ENCODE results near the gene NRAP. TPM values are rescaled to one million over a fixed set of nuclear protein-coding genes. Genes with fewer than 3 reads are reported as not detected.

The NRAP gene
- total and polyA plus RNA-seq, 7 donors: 41.4 to 2,239 (median 1,429) TPM

DNA sequence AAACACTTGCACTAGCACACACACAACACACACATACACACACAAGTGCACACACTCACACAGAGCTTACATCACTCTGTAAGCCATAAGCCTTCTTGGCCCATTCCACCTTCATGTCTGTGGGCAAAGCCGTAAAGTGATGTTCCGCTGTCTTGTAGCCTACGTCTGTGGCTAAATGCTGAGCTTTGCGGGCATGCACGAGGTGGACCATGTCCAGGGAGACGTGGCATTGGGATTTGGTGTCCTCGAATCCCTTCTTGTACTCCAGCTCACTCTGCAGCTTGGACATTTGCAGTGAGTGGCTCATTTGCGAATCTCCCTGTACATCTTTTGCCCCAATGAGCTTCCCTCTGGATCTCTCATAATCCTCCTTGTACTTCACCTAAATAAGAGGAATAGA, 42.0 kb downstream of the NRAP start:
- Histone ChIP-seq H3K36me3 (ENCODE audit: insufficient read depth in 1 of 2, low read depth in 1 of 2) (peaks cover 0 to 94% of the 10 kb centered on the region in 2 donors), H3K4me1 (peaks cover 62% of the 10 kb centered on the region), H3K9me3 (no peaks in the 10 kb centered on the region), H3K4me3 (no peak overlapping the region), H3K27me3 (ENCODE audit: insufficient read depth in 3 of 3, low read length in 2 of 3) (no peaks in the 10 kb centered on the region), H3K27ac (peak overlapping the region; percentile 81)
- intact Hi-C loops (cut with DNase I): no loop called here
- ATAC-seq (peak; percentile 12 to 63 (median 38)), DNase-seq (peak in 1 of 2 donors; percentile 76)
- 24 to 44% (median 30%) methylated on average over 8 of the region's 8 CpGs for WGBS, 3 donors
- TF ChIP-seq, protein P1, sequence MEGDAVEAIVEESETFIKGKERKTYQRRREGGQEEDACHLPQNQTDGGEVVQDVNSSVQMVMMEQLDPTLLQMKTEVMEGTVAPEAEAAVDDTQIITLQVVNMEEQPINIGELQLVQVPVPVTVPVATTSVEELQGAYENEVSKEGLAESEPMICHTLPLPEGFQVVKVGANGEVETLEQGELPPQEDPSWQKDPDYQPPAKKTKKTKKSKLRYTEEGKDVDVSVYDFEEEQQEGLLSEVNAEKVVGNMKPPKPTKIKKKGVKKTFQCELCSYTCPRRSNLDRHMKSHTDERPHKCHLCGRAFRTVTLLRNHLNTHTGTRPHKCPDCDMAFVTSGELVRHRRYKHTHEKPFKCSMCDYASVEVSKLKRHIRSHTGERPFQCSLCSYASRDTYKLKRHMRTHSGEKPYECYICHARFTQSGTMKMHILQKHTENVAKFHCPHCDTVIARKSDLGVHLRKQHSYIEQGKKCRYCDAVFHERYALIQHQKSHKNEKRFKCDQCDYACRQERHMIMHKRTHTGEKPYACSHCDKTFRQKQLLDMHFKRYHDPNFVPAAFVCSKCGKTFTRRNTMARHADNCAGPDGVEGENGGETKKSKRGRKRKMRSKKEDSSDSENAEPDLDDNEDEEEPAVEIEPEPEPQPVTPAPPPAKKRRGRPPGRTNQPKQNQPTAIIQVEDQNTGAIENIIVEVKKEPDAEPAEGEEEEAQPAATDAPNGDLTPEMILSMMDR (IDR thresholded peaks at IDR 0.05): no peak

DNA sequence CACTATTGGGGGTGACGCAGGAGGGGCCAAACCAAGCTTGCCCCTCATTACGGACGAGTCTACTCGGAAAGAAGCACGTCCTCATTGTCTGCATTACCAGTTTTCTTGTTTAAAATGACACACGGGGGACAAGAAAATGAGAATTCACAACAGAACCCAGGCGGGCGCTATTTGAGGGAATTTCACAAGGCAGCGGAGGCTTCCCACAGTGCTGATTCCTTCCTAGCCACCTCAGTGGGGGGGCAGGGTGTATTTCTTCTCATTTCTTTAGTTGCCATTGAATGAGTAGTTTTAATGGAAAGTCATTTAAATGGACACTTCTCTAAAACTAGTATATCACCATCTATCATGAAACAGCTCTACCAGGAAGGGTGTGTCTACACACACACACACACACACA, 42.9 kb downstream of the NRAP start:
- ATAC-seq (no peak), DNase-seq (no peak)
- intact Hi-C loops (cut with DNase I): no loop called here
- WGBS, 3 donors: 89 to 93% (median 90%) methylated on average over 9 of the region's 9 CpGs
- no peaks in the 10 kb centered on the region for H3K27me3 ChIP-seq (ENCODE audit: insufficient read depth in 3 of 3, low read length in 2 of 3)
- H3K9me3 ChIP-seq: no peaks in the 10 kb centered on the region
- H3K4me1 ChIP-seq: peaks cover 53% of the 10 kb centered on the region
- H3K4me3 ChIP-seq: no peak overlapping the region
- H3K36me3 ChIP-seq (ENCODE audit: insufficient read depth in 1 of 2, low read depth in 1 of 2): peaks cover 0 to 95% of the 10 kb centered on the region in 2 donors
- H3K27ac ChIP-seq: peak overlapping the region; percentile 81
- TF ChIP-seq, protein P1 (IDR thresholded peaks at IDR 0.05): no peak

DNA sequence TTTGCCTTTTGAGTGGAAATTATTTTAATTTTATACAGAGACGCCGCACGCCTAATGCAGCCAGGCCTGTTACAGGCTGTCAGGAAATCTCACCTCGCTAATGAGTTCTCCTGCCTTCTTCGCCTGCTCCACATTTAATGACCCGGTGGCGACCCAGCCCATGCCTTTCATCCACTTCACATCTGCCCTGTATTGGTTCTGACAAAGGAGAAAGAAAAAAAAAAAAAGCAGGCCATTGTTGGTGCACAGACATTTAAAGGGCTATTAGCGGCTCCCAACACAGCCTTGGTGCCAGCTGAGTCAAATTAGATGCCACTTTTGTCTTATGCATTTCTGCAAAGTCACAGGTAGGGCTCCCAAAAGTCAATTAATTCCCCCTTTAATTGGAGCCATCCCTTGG, 43.3 kb downstream of the NRAP start:
- 70 to 82% (median 76%) methylated on average over 8 of the region's 8 CpGs for WGBS, 3 donors
- H3K36me3 ChIP-seq (ENCODE audit: insufficient read depth in 1 of 2, low read depth in 1 of 2): peaks cover 0 to 95% of the 10 kb centered on the region in 2 donors
- DNase-seq (no peak), ATAC-seq (no peak)
- H3K27ac ChIP-seq: peak overlapping the region; percentile 81
- TF ChIP-seq, protein P1 (IDR thresholded peaks at IDR 0.05): no peak
- no peak overlapping the region for H3K4me3 ChIP-seq
- peaks cover 49% of the 10 kb centered on the region for H3K4me1 ChIP-seq
- no peaks in the 10 kb centered on the region for H3K9me3 ChIP-seq
- no peaks in the 10 kb centered on the region for H3K27me3 ChIP-seq (ENCODE audit: insufficient read depth in 3 of 3, low read length in 2 of 3)
- intact Hi-C loops (cut with DNase I): no loop called here

DNA sequence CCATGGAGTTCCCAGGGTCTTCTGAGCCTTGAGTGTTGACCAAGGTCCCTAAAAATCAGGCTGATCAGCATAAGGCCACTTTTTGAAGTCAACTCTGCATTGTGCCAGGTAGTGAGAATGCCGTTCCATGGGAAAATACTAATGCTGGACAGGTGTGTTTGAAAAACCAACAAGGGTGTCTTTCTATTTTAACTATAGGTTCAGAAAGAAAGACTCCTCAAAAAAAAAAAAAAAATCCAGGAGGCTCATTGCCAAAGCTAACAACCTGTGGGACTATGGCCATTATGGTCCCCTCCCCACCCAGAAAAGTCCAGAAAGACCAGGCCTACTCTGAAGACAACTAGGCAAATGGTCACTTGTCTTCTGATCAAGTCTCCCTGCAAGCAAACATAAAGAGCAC, 44.4 kb downstream of the NRAP start:
- H3K4me1 ChIP-seq: peaks cover 44% of the 10 kb centered on the region
- peak overlapping the region; percentile 81 for H3K27ac ChIP-seq
- no peak for DNase-seq
- WGBS, 3 donors: 71 to 80% (median 72%) methylated on average over 1 of the region's 1 CpG
- intact Hi-C loops (cut with DNase I): no loop called here
- peaks cover 0 to 95% of the 10 kb centered on the region in 2 donors for H3K36me3 ChIP-seq (ENCODE audit: insufficient read depth in 1 of 2, low read depth in 1 of 2)
- ATAC-seq: no peak
- no peak overlapping the region for H3K4me3 ChIP-seq
- no peaks in the 10 kb centered on the region for H3K9me3 ChIP-seq
- no peaks in the 10 kb centered on the region for H3K27me3 ChIP-seq (ENCODE audit: insufficient read depth in 3 of 3, low read length in 2 of 3)
- TF ChIP-seq, protein P1 (IDR thresholded peaks at IDR 0.05): no peak

DNA sequence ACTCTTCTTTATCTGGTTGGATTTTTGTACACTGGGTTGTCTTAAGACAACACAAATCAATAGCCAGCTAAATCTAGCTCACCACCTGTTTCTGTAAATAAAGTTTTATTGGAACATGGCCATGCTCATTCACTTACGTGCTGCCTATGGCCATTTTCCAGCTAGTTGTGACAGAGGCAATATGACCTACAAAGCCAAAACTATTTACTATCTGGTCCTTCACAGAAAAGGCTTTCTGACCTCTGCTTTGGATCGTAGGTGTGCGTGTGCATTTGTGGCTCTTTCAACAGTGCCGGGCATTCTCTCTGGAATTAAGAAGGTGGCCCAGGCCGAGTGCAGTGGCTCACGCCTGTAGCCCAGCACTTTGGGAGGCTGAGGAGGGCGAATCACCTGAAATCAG, 45.5 kb downstream of the NRAP start:
- Histone ChIP-seq H3K27me3 (ENCODE audit: insufficient read depth in 3 of 3, low read length in 2 of 3) (no peaks in the 10 kb centered on the region), H3K4me3 (no peak overlapping the region), H3K27ac (peak overlapping the region; percentile 81), H3K9me3 (no peaks in the 10 kb centered on the region), H3K4me1 (peaks cover 46% of the 10 kb centered on the region), H3K36me3 (ENCODE audit: insufficient read depth in 1 of 2, low read depth in 1 of 2) (peaks cover 0 to 95% of the 10 kb centered on the region in 2 donors)
- intact Hi-C loops (cut with DNase I): no loop called here
- DNase-seq: peak; percentile 37 to 56
- ATAC-seq: peak; percentile 78 to 87 (median 80)
- 33 to 41% (median 39%) methylated on average over 7 of the region's 7 CpGs for WGBS, 3 donors
- TF ChIP-seq, protein P1 (IDR thresholded peaks at IDR 0.05): no peak
